Stimulated activated CD8-positive, alpha-beta memory T cell treated with anti-CD3 and anti-CD28 coated beads, Interleukin-7, amount 100 ng/mL, for 4 hours (primary cell): ENCODE results near the gene C1QTNF2.

Experiments used
- DNase-seq, 2 donors: peaks; one replicate each; pipeline ENCODE4 v3.0.0-alpha.2; 2020; ENCODE audit warnings: low read depth in 2 of 2

Gene C1QTNF2, protein sequence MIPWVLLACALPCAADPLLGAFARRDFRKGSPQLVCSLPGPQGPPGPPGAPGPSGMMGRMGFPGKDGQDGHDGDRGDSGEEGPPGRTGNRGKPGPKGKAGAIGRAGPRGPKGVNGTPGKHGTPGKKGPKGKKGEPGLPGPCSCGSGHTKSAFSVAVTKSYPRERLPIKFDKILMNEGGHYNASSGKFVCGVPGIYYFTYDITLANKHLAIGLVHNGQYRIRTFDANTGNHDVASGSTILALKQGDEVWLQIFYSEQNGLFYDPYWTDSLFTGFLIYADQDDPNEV

DNA sequence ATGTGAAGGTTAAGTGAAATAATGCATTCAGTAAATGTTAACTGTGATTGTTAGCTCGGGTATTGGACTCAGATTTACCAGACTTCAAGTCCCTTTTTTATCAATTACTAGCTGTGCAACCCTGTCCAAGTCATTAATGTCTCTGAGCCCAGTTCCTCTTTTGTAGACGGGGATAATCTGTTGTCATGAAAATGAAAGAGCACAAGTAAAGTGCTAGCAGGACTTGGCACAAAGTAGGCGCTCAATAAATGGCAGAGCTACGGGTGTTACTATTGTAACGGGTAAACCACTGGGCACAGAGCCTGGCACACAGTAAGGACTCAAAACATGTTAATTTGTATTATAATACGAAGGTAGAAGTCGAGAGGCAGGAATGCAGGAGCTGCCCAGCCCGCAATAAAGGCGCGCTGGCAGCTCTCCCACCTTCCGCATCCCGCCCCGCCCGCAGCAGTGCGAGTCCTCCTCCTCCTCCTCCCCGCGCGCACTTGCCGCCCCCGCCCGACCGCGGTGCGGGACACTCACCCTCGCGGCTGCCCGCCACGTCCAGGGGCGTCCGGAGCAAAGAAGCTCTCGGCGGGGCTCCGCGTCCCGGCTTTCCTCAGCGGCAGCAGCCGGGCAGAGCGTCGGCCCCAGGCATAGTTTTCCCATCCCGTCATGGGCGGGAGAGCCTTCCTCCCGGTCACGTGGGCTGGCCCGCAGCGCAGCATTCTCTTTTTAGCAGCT, at the start of gene C1QTNF2:
C1QTNF2 (minus strand) TSS at position 637 of the 723 bp plus-strand sequence. CDS start 15,615 bp downstream, outside the sequence.
- no peak for DNase-seq

DNA sequence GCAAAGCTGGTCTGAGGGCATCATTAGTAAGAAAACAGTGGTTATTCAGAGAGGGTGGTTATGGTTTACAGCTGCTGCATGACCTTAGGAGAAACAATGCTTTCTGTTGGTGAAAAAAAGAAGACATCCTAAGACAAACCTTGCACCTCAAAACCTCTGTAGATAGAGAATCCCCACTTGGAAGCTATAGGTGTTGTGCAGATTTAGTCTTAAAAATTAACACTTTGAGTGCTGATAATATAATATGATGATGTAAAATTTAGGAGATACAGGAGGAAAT, 49.8 kb upstream of the C1QTNF2 start:
- no peak for DNase-seq

DNA sequence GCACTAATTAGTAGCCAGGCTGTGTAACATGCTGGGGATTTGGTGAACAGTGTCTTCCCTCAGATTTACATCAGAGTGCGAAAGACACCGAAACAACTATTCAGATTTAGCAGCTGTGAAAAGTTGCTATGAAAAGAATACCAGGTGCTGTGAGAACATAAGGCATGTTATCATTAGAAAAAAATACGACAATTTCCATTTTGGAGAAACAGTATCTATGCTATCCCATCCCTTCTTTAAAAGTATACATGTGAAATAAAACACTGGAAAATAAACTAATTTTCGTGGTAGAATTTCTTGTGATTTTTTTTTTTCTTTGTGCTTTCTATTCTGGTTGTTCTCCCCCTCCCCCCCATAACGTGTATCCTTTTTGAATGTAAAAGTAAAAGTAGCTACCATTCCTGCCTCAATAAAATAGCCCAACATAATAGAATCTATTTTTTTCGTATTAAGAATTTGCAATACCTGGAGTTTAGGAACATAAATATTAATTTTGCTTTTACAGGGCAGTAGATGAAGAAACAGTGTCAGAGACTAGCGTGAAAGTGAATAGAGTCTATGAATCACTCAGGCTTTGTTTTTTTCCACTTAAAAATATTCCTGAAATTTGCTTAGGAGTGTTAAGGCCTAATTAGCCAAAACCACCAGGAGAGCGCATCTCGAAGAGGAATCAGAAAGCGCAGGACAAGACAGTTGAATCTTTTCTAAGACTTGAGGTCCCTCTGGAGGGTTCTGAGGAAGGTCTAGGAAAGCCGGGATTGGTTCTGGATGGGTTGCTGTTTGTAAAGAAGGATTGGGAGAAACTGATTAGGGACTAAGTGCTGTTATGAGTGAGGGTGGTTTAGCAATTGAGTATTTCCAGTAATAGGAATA, 49.3 kb upstream of the C1QTNF2 start:
- DNase-seq, result no peak

DNA sequence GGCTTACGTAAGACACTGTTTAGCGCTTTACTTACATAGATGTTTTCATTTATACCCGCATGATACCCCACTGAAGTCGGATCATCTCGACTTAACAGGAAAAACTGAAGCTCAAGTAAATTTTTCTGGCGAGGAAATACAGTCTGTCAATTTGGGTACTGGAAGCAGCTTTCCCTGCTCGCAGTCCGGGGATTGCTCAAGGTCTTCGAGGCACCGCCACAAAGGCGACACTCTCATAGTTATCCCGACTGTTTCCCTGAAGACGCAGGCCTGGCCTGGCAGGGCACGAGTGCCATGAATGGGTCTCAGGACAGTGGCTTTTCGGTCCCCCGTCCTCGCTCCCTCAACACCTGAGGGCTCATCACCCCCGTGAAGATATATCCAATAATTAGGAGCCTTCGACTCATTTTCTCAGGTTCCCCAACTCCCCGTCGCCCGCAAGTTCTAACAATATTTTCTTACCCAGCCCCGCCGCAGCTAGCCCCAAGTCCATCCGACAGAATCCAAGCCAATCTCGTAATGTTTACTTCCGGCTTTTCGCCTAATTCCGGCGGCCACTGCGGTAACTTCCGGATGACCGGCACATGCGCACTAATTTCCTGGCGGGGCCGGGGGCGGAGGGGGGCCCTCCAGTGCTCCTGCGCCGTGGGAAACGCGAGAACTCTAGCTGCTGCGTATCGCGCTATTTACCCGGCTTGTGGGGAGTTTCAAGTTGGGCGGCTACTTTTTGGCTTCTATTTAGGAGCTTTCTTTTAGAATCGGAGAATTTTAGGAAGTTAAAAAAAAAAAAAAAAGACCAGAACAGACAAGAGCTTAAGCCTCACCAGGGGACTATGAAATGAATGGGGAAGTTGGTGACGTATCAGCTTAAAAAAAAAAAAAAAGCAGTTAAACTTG, 48.4 kb upstream of the C1QTNF2 start, which contains the start of gene SLU7:
SLU7 (minus strand) TSS at position 521 of the 897 bp plus-strand sequence. CDS start 3,787 bp downstream, outside the sequence.
- DNase-seq, result peak; percentile 90

DNA sequence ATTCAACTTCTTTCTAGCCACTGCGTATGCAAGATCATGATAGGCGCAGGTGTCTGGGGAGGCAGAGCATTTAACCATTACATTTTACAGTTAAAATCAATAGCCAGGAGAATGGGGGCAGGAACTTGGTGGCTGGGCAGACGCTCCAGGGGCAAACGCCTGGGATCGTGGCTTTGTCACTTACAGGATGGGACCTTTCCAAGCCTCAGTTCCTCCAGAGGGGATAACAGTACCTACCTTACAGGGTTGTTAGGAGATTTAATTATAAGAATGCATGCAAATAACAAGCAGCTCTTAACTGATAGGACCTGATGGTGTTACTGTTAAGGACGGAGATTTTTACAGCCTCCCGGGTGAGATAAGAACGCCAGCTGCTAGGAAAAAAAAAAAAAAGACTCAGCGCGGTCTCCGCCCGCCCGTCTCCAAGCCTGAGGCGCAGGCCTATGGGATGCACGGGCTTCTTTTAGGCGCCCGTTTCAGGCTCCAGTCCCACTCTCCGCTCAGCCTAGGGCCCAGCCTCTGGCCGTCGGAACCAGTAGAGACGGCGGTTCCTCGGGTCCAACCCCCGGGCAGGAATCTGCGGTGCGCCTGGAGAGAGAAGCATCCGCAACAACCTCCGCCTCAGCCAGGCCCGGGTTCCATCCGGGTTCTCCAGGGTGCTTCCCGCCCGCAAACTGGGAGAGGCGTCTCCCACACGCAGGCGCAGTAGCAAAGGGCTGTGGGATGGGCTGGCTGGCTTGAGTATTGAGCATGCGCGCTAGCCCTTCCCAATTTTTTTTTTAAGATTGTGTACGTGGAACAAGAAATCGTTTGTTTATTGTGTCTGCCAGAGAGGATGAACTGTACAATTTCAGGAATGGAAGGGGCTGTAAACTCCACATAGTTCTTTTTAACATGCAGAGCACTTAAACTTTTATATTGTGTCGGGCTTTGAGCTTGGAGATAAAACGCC, 29.3 kb upstream of the C1QTNF2 start, which contains the start of gene FAM200C:
FAM200C (minus strand) TSS at position 653 of the 952 bp plus-strand sequence. CDS start 4,564 bp downstream, outside the sequence.
- peak; percentile 36 to 57 for DNase-seq

DNA sequence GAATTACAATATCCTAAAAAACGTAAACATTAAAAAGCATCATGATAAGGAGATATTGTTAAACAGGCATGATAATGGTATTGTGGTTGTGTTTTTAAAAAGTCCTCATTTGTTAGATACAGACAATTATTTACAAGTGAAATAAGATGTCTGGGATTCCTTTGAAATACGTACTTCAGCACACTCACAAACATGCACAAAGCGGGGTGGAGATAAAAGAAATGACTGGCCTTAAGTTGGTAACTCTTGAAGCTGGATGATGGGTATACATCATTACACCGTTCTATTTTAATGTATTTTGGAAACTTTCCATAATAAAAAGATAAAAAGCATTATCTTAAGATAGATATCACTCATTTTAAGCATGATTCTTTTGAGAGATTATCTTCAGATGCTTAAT, 28.4 kb upstream of the C1QTNF2 start:
- no peak for DNase-seq

DNA sequence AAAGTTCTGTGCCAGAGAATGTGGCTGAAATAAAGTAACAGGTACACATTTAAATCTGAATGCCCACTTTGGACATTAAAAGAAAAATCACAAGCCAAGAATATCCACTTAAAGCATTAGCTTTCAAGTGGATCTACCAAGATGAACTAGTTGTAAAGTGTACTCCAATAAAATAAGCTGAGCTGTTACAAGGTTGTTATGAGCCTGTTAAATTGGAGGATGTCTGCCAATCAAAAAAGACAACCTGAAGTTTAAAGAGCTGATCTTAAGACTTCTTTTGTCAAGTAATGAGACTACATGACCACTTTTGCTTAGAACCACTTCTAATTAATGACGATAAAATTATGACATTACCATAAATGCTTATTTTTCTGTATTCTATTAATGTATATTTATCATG, 27.1 kb upstream of the C1QTNF2 start:
- DNase-seq, result no peak

DNA sequence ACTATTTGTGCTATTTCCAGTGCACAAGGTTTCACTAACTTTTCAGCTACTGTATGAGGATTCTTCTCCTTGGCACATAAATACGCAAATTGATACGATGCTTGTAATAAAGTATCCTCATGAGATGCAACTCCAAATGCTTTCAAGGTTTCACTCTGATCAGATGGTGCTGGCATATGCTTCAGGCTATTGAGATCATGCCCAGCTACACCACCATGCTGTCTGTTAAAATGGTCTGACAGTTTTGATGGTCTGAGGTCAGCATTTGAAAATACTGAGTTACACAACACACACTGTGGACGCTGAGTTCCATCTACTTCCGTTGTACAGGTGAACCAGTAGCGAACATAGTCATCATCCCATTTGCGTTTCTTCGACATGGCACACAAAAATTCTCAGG, 24.7 kb upstream of the C1QTNF2 start:
- DNase-seq, result no peak

DNA sequence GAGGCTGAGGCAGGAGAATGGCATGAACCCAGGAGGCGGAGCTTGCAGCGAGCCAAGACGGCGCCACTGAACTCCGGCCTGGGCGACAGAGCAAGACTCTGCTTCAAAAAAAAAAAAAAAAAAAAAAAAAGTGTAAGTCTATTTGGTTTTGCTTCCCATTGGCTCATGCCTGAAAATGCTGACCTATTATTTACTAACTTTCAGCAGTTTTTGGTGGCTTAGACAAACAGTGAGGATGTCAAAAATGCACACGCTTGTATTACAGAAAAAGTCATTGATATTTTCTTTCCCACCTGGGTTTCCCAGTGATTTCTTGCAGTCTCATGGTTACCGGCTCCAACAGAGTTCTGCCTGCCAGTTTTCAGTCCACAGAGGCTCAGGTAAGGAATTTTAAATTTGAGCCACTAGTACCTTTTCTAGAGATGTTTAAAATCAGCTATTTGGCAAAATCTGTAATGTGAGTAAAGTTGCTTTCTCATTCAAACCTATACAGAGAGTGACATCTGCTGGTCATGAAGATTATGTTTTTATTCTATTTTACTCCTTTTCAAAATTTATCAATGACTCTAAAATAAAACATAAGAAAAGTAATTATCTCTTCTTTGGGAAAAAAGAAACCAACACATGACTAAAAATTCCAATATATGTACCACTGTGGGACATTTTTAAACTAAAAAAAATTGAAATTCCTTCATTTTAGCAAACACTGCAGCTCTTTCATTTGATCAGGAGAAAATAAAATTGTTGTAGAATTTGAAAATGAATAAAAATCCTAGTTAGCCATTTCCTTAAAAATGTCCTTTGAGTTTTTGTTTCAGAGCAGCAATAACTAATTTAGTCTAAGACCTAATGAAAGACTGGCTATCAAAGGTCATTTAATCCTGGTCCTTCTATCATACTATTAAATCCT, 20.6 kb upstream of the C1QTNF2 start:
- no peak for DNase-seq

DNA sequence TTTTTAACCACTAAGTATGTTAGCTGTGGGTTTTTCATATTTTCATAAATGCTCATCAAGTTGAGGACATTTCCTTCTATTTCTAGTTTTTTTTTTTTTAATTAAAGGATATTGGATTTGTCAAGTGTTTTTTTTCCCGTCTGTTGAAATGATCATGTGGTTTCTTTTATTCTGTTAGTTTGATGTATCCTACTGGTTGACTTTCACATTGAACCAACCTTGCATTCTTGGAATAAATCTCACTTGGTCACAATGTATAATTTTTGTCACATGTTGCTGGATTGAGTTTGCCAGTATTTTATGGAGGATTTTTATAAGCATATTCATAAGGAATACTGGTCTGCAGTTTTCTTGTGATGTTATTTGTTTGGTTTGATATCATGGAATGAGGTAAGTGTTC, 17.0 kb upstream of the C1QTNF2 start:
- no peak for DNase-seq

DNA sequence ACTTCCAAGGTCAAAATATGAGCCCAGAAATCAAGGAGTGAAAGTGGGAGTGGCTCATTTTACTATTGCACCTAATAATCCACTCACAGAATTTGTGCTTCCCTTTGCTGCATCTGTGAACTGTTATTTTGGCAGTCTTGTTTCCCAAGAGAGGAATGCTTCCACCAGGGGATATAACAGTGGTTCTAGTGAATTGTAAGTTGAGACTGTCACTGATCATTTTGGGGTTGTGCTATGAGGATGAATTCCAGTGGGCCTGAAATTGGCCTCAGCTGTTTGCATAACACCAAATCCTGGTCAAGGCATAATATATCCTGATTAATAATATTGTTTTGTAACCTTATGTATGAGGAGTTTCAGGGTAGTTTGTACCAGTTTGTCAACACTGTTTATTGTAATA, 15.1 kb upstream of the C1QTNF2 start:
- DNase-seq, result no peak

DNA sequence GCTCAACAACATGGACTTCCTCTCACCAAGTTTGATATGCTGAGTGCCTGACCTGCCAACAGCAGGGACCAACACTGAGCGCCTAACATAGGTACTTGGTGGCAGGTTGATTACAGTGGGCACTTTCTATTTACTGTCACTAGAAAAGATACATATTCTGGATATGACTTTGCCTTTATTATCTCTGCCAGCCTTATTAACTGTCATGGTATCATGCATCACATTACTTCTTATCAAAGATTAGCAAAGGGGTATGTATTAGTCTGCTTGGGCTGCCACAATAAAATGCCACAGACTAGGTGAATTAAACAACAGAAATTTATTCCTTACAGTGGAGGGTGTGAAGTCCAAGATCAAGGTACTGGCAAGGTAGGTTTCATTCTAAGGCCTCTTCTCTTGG, 14.3 kb upstream of the C1QTNF2 start:
- DNase-seq, result no peak

DNA sequence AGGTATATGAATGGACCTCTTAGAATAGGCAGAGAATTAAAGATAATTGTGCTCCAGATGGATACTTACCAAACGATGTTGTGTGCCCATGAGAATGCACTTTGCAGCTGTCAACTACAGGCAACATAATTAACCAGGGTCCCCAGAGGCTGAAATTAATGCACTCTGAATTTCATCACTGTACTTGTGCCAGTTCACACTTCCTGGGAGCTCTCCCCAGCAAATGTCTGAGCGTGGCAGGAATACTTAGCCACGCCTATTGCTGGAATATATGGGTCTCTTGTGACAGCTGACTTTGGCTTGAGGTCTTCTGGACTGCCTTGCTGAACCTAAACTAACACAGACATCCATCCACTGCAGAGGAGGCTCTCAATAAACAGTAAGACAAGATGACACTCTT, 11.9 kb upstream of the C1QTNF2 start:
- no peak for DNase-seq

DNA sequence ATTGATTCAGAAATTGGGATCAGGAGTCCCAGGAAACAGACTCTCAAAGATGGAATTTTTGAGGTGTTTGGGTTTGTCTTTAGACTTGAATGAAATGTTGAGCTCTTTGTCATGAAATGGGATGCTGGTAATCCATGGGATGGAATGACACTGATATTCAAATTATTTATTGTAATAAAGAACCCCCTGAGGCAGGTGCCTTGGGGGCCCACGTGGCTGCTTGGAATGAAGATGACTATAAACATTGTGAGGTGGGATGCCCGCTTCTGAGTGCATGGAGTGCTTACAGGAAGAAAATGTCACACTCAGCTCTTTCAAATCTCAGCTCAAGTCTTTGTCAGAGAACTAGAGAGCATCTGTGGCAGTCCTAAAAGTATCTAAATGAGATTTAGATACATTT, 9.6 kb upstream of the C1QTNF2 start:
- no peak for DNase-seq

DNA sequence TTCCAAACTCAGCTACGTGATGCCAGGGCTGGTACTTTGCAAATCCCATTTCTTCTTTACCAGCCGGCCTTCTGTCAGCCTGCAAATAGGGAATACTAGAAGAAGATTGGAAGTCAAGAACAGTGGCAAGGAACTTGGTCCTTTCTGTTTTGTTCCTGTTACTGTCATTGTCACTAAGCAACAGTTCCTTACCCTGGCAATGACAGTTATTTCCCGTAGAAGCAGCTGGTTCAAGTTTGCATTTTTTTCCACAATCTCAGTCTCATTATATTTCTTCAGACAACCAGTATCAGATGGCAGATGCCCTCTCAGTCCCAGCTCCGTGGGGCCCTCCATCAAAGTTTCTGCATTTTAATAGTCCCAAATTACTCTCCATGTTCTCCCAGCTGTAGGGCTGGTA, 9.1 kb upstream of the C1QTNF2 start:
- DNase-seq, result no peak

DNA sequence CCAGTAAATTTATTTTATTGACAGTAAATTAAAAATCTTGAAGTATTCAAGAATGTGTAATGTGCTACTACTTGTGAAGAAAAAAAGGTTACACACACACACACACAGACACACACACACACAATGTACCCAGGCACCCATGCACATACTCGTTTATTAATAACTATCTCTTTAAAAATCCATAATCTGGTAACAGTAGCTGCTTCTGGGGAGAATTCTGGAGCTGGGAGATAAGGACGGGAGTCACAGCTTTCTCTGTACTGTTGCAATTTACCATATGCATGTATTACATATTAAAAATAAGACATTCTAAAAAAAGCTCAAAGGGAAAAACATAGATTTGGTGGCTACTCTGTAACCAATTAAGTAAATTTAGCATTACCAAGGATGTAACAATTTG, 7.9 kb upstream of the C1QTNF2 start:
- no peak for DNase-seq

DNA sequence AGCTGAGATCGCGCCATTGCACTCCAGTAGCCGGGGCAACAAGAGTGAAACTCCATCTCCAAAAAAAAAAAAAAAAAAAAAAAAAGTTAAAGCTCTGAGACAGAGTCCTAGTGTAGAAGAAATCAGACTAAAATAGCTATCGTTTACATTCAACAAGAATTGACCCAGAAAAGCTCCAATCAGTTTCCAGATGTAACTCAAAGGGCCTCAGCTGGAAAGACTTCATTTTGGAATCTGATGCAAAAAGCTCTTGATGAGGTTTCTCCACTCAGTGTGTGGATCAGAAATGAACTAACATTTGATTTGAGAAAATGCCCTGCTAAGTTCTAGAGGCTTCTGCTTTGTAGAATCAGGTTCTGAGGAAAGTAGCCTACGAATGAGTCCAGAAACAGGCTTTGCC, 7.2 kb upstream of the C1QTNF2 start:
- no peak for DNase-seq

DNA sequence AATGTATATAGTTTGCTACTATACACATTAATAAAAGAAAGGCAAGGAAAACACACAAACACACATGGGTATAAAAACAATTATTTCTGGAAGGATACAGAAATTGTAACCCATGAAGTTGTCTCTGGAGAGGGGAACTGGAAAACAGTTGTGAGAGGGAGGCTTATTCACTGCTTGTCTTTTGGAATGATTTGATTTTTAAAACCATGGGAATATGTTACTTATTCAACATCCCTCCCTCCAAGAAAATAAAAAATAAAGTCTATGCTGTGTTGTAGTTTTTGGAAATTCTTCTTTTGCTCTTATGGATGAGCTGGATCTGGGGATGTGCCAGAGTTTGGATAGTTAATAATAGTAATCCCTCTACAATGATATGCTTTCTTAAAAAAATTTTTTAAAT, 6.0 kb upstream of the C1QTNF2 start:
- no peak for DNase-seq

DNA sequence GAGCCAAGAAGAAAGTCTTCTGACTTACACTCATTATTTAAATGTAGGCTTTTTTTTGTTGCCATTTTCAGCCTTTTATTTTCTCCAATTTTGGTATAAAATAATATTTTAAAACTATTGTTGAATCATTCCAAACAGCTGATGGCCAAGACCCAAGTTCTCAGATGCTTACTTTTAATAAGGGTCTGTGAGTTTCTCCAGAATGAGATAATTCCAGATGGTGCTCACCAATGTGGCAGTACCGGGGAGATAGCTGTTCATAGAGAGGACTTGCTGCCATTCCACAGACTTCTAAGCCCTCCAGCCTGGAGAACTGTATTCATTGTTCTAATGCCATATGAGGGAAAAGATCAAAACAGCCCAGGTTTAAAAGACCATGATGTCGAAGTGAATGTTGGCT, 5.3 kb upstream of the C1QTNF2 start:
- DNase-seq, result no peak
